Hepatocyte (in vitro differentiated cells): ENCODE measurements around the gene ARAP3. TPM values are rescaled to one million over a fixed set of nuclear protein-coding genes. Genes with fewer than 3 reads are reported as not detected.

Source experiments
- DNase-seq: peaks from one replicate; pipeline ENCODE4 v3.0.0-alpha.2; 2016; ENCODE audit warnings: low spot score
- H2AFZ ChIP-seq: fragments of 200-600 bp; sonication (generic); 2 replicates; pipeline ENCODE4 v1.6.0; 2016; ENCODE audit warnings: antibody characterized with exemption, mild to moderate bottlenecking
- H3K27ac ChIP-seq: fragments of 200-600 bp; sonication (generic); 2 replicates; pipeline ENCODE4 v1.5.1; 2016; ENCODE audit warnings: mild to moderate bottlenecking
- H3K27me3 ChIP-seq: fragments of 200-600 bp; sonication (generic); 2 replicates; pipeline ENCODE4 v1.6.1; 2016
- H3K36me3 ChIP-seq: fragments of 200-600 bp; sonication (generic); replicated peaks from 2 replicates; pipeline ENCODE4 v1.5.1; 2016; ENCODE audit warnings: low read depth; ENCODE audit not compliant: insufficient read depth
- H3K4me1 ChIP-seq: fragments of 200-600 bp; sonication (generic); 2 replicates; pipeline ENCODE4 v1.5.1; 2016; ENCODE audit warnings: mild to moderate bottlenecking, moderate library complexity; ENCODE audit not compliant: insufficient read depth
- H3K4me2 ChIP-seq: fragments of 200-600 bp; sonication (generic); 2 replicates; pipeline ENCODE4 v1.6.0; 2016
- H3K4me3 ChIP-seq: fragments of 200-600 bp; sonication (generic); 2 replicates; pipeline ENCODE4 v1.5.1; 2016; ENCODE audit warnings: mild to moderate bottlenecking
- H3K79me2 ChIP-seq: fragments of 200-600 bp; sonication (generic); 2 replicates; pipeline ENCODE4 v1.6.0; 2017; ENCODE audit warnings: mild to moderate bottlenecking
- H3K9me2 ChIP-seq: fragments of 200-600 bp; sonication (generic); replicated peaks from 2 replicates; pipeline ENCODE4 v1.6.0; 2017; ENCODE audit warnings: mild to moderate bottlenecking; ENCODE audit not compliant: insufficient read depth
- H3K9me3 ChIP-seq: fragments of 200-600 bp; sonication (generic); 2 replicates; pipeline ENCODE4 v1.5.1; 2016; ENCODE audit warnings: low read depth, mild to moderate bottlenecking
- H4K20me1 ChIP-seq: fragments of 200-600 bp; sonication (generic); 2 replicates; pipeline ENCODE4 v1.6.0; 2016; ENCODE audit warnings: mild to moderate bottlenecking; ENCODE audit not compliant: insufficient read depth, poor library complexity, severe bottlenecking
- CTCF ChIP-seq: fragments of 200-600 bp; sonication (generic); IDR thresholded peaks from 2 replicates; pipeline ENCODE4 v1.5.1; 2016; ENCODE audit warnings: antibody characterized with exemption, mild to moderate bottlenecking; ENCODE audit not compliant: poor library complexity
- EZH2 ChIP-seq: fragments of 200-600 bp; sonication (generic); IDR thresholded peaks from 2 replicates; pipeline ENCODE4 v1.6.1; 2016; ENCODE audit warnings: antibody characterized with exemption, mild to moderate bottlenecking, borderline replicate concordance
- EZH2phosphoT487 ChIP-seq: fragments of 200-600 bp; sonication (generic); IDR thresholded peaks from one replicate; pipeline ENCODE4 v1.6.1; 2018; ENCODE audit warnings: antibody characterized with exemption, mild to moderate bottlenecking, low read depth, moderate library complexity; ENCODE audit not compliant: unreplicated experiment, severe bottlenecking
- WGBS: methylation state at CpG from one replicate; pipeline ENCODE4 v1.1.6; 2016; ENCODE audit warnings: low lambda C conversion rate; ENCODE audit errors: missing lambda C conversion rate; 5-methylcytosine and 5-hydroxymethylcytosine counted together
- polyA plus RNA-seq: library from polyadenylated mRNA; unstranded; fragments of >200 nt; fragmentation: Nextera tagmentation; extraction: Ambion mirVana; gene quantifications from 2 replicates; pipeline ENCODE4 v1.2.1, GENCODE V29; 2016
- total RNA-seq: library from RNA; depleted of rRNA; stranded (reverse); fragments of >200 nt; gene quantifications from 2 replicates; pipeline ENCODE4 v1.2.3, GENCODE V29; 2014

ARAP3 gene
- total and polyA plus RNA-seq, 2 experiments from 2014 or later, result 5.1 to 8.6 TPM

GRCh38 chr5:141639357-141640050 is 42.5 kb downstream of the ARAP3 start:
- Histone ChIP-seq H3K9me3 (no peaks in the 10 kb centered on the region), H3K27me3 (no peaks in the 10 kb centered on the region), H3K36me3 (no peaks in the 10 kb centered on the region), H3K9me2 (no peaks in the 10 kb centered on the region), H3K27ac (no peak overlapping the region), H4K20me1 (peaks cover 10% of the 10 kb centered on the region), H3K79me2 (peaks cover 21% of the 10 kb centered on the region), H3K4me2 (no peak overlapping the region), H3K4me1 (peaks cover 19% of the 10 kb centered on the region), H3K4me3 (no peak overlapping the region), H2AFZ (no peak overlapping the region)
- WGBS, result 93% methylated on average over 12 of the region's 12 CpGs
- no peak for DNase-seq
- TF ChIP-seq CTCF (no peak), EZH2phosphoT487 (no peak)

- Histone ChIP-seq H2AFZ (no peak overlapping the region), H3K4me3 (no peak overlapping the region), H3K9me2 (no peaks in the 10 kb centered on the region), H3K27me3 (no peaks in the 10 kb centered on the region), H3K4me1 (peaks cover 19% of the 10 kb centered on the region), H3K9me3 (no peaks in the 10 kb centered on the region), H3K4me2 (peak overlapping the region; percentile 99), H3K79me2 (peaks cover 28% of the 10 kb centered on the region), H3K36me3 (no peaks in the 10 kb centered on the region), H3K27ac (no peak overlapping the region), H4K20me1 (peaks cover 10% of the 10 kb centered on the region)
- TF ChIP-seq EZH2phosphoT487 (no peak), CTCF (no peak), EZH2 (no peak)
- no peak for DNase-seq
- 97% methylated on average over 2 of the region's 2 CpGs for whole genome bisulfite sequencing
Observed at GRCh38 chr5:141638771-141639170, 43.3 kb downstream of the ARAP3 start.

- Histone ChIP-seq H3K27me3 (no peaks in the 10 kb centered on the region), H3K36me3 (no peaks in the 10 kb centered on the region), H3K9me2 (no peaks in the 10 kb centered on the region), H3K79me2 (peaks cover 37% of the 10 kb centered on the region), H3K4me2 (peak overlapping the region; percentile 99), H2AFZ (peak overlapping the region; percentile 94), H3K4me1 (peaks cover 19% of the 10 kb centered on the region), H4K20me1 (peaks cover 10% of the 10 kb centered on the region), H3K9me3 (no peaks in the 10 kb centered on the region), H3K27ac (peak overlapping the region; percentile 78), H3K4me3 (peak overlapping the region; percentile 54)
- 9% methylated on average over 34 of the region's 40 CpGs for WGBS
- no peak for TF ChIP-seq EZH2phosphoT487
- no peak for TF ChIP-seq EZH2
- peak; percentile 34 for TF ChIP-seq CTCF
- DNase-seq, result peak; percentile 82
Observed at GRCh38 chr5:141637767-141638419, 44.1 kb downstream of the ARAP3 start.
